Colon (tissue), 2 donors: ENCODE results near the gene MEF2C.

Experiments used
- FAIRE-seq: peaks from 2 replicates; lab custom pipeline; 2012; peaks lifted over from hg19 to GRCh38; lab: Jason Lieb, UNC
- donor health status: control.
- donor health status: control.

The MEF2C gene

GRCh38 chr5:88708682-88709398 lies 174.1 kb downstream of the MEF2C start:
- no peak for FAIRE-seq

GRCh38 chr5:88708021-88708420 lies 175.0 kb downstream of the MEF2C start:
- no peak for FAIRE-seq

GRCh38 chr5:88707216-88707965 lies 175.6 kb downstream of the MEF2C start:
- FAIRE-seq = no peak

GRCh38 chr5:88702332-88702731 lies 180.7 kb downstream of the MEF2C start:
- no peak for FAIRE-seq

- no peak for FAIRE-seq
Measured at GRCh38 chr5:88700121-88700520, 182.9 kb downstream of the MEF2C start.

GRCh38 chr5:88698290-88698689 lies 184.7 kb downstream of the MEF2C start:
- FAIRE-seq = no peak

GRCh38 chr5:88696466-88696865 lies 186.5 kb downstream of the MEF2C start:
- FAIRE-seq = no peak

GRCh38 chr5:88695931-88696330 lies 187.1 kb downstream of the MEF2C start:
- FAIRE-seq = no peak

- no peak for FAIRE-seq
Measured at GRCh38 chr5:88695232-88695631, 187.8 kb downstream of the MEF2C start.

GRCh38 chr5:88694023-88694679 lies 188.8 kb downstream of the MEF2C start:
- no peak for FAIRE-seq

- no peak for FAIRE-seq
Measured at GRCh38 chr5:88693071-88693932, 189.7 kb downstream of the MEF2C start.

- FAIRE-seq = no peak
Measured at GRCh38 chr5:88691945-88692868, 190.8 kb downstream of the MEF2C start.

- FAIRE-seq = no peak
Measured at GRCh38 chr5:88691230-88691582, 191.8 kb downstream of the MEF2C start.

GRCh38 chr5:88690409-88691229 lies 192.4 kb downstream of the MEF2C start:
- no peak for FAIRE-seq

- FAIRE-seq = no peak
Measured at GRCh38 chr5:88689668-88690408, 193.1 kb downstream of the MEF2C start.

- no peak for FAIRE-seq
Measured at GRCh38 chr5:88688984-88689667, 193.9 kb downstream of the MEF2C start.

GRCh38 chr5:88688156-88688983 lies 194.6 kb downstream of the MEF2C start:
- FAIRE-seq = no peak

- FAIRE-seq = no peak
Measured at GRCh38 chr5:88687373-88687911, 195.5 kb downstream of the MEF2C start.
